GM19438 (cell line): ENCODE data around the gene ACP1.

Source experiments
- ATAC-seq: cut with Tn5 transposase; IDR thresholded peaks from one replicate; pipeline ENCODE4 v1.9.1; 2021; ENCODE audit warnings: low read depth; ENCODE audit not compliant: unreplicated experiment

The ACP1 gene

GRCh38 chr2:264493-265468 lies at the start of gene ACP1:
Gene ACP1 (plus strand): TSS chr2:264947. CDS start chr2:264965, 18 bp downstream.
- ATAC-seq, result peak; percentile 78

GRCh38 chr2:216068-216467 lies 48.7 kb upstream of the ACP1 start:
- ATAC-seq, result no peak

- ATAC-seq, result no peak
Measured at GRCh38 chr2:223451-223850, 41.3 kb upstream of the ACP1 start.

- no peak for ATAC-seq
Measured at GRCh38 chr2:223971-224760, 40.6 kb upstream of the ACP1 start.

GRCh38 chr2:228115-228514 lies 36.6 kb upstream of the ACP1 start:
- no peak for ATAC-seq

GRCh38 chr2:228518-229278 lies 36.0 kb upstream of the ACP1 start:
- ATAC-seq, result no peak

- ATAC-seq, result no peak
Measured at GRCh38 chr2:231521-232185, 33.1 kb upstream of the ACP1 start.

- ATAC-seq, result no peak
Measured at GRCh38 chr2:233030-233429, 31.7 kb upstream of the ACP1 start.

- no peak for ATAC-seq
Measured at GRCh38 chr2:234421-234820, 30.3 kb upstream of the ACP1 start.

GRCh38 chr2:236993-237539 lies 27.7 kb upstream of the ACP1 start:
- no peak for ATAC-seq

GRCh38 chr2:237878-238277 lies 26.9 kb upstream of the ACP1 start:
- no peak for ATAC-seq

GRCh38 chr2:238431-238830 lies 26.3 kb upstream of the ACP1 start:
- no peak for ATAC-seq

GRCh38 chr2:238869-239268 lies 25.9 kb upstream of the ACP1 start:
- ATAC-seq, result no peak

GRCh38 chr2:244547-244946 lies 20.2 kb upstream of the ACP1 start:
- ATAC-seq, result no peak

- peak; percentile 54 for ATAC-seq
Measured at GRCh38 chr2:246489-247144, 18.1 kb upstream of the ACP1 start.

GRCh38 chr2:248724-249123 lies 16.0 kb upstream of the ACP1 start:
- ATAC-seq, result no peak

GRCh38 chr2:249538-250042 lies 15.2 kb upstream of the ACP1 start:
- no peak for ATAC-seq

- no peak for ATAC-seq
Measured at GRCh38 chr2:252001-252602, 12.6 kb upstream of the ACP1 start.

- ATAC-seq, result no peak
Measured at GRCh38 chr2:253202-253638, 11.5 kb upstream of the ACP1 start.
